Activated CD8-positive, alpha-beta memory T cell treated with anti-CD3 and anti-CD28 coated beads, Interleukin-2, amount 50 U/mL, for 4 hours (primary cell): Measurements from ENCODE around the gene FLT3.
"Not testable (repeated sequence)": the region's sequence is repeated elsewhere in the genome, so short reads cannot be mapped to it uniquely, and the experiment has no call there.

Experiments used
- DNase-seq: peaks from one replicate; pipeline ENCODE4 v3.0.0-alpha.2; 2020

Gene FLT3

DNA sequence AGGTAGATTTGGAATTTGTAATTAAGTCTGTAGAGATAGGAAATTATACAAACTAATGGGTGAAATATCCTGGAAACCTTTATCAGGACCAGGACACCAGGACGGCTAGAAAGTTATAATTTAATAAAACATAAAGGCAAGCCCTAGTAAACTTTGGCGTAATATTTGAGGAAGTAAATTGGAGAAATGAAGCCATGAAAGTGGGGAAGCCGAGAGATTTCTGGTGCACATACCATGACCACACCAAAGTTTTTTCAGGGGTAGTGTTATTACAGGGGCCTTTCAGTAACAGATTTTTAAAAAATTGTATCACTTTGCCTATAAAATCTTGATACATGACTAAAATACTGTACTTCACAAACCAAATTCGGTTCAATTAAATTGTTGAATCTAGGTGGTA, 57.2 kb downstream of the FLT3 start:
- DNase-seq: no peak

DNA sequence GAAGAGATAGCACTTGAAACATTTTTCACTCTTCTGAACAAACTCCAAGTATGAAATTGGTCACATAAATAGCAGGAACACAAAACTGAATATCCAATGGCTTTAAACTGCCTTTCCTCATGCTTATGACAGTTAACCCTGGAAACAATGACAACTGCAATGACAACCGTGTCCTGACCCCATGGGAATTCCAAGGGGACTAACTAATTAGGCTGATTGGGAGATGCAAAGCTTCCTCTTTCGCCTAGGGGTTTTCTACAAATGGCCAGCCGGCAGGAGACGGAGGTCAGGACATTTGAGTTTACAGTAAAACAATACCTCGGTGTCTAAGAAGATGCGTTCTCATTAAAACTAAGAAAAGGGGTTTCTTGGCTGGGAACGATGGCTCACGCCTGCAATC, 58.9 kb downstream of the FLT3 start:
- DNase-seq: no peak

GRCh38 chr13:28041031-28041461, 59.3 kb downstream of the FLT3 start:
- DNase-seq: no peak

GRCh38 chr13:28037399-28037798, 63.0 kb downstream of the FLT3 start:
- no peak for DNase-seq

DNA sequence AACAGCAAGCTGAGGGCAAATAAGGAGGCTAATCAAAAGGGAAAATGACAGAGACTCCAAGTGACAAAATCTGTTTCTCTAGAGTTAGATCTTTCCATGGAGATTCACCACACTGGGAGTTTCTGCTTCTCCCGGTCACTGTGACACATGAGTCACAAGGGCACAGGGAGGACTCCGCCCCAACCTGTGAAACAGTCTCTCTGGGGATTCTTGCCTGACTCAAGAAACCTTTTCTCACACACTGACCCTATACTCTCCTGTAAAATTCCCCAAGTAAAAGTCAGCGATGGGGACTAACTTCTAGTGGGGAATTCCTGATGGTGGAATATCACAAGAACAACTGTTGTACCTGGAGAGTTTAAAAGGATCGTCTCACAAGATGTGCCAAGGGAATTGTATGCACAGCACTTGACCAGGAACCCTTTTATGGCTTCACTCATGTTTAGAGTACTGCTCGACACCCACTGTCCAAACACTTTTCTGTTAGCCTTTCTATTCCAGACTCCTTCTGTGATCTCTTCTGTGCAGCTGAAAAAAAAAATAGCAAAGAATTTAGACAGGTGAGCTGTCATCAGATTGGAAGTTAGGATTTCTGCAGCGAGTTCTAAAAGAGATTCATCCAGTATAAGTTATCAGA, 65.1 kb downstream of the FLT3 start:
- no peak for DNase-seq

GRCh38 chr13:28033894-28034655, 66.3 kb downstream of the FLT3 start:
- DNase-seq: no peak

GRCh38 chr13:28032438-28032837, 67.9 kb downstream of the FLT3 start:
- not testable (repeated sequence) for DNase-seq

GRCh38 chr13:28031896-28032288, 68.5 kb downstream of the FLT3 start:
- DNase-seq: no peak

- DNase-seq: no peak
Measured at GRCh38 chr13:28031220-28031895, 69.0 kb downstream of the FLT3 start.

DNA sequence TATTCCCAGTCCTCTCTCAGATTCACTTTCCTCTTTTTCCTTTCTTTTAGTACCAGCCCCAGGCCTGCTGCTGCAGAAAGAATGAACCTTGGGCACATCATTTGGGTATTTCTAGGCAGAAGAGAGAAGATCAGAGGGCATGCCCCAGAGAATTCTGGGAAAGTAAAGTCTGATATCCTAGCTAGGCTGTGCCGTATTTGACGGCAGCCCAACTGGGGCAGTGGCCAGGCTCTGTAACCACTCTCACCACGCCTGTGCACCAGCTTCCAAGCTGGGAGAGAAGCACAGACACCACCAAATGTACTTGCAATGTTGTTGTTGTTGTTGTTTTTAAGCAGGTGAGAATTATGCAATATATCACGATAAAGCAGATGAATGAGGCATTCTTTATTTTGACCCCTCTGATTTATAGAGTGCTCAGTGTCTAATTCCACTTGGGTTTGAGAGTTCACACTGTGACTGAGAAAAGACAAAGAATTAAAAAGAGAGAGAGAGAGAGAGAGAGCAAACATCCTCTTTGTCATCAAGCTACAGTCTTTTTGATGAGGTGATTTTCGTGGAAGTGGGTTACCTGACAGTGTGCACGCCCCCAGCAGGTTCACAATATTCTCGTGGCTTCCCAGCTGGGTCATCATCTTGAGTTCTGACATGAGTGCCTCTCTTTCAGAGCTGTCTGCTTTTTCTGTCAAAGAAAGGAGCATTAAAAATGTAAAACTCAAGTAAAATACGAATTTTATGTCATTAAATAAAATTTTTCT, 72.6 kb downstream of the FLT3 start:
- DNase-seq: no peak

DNA sequence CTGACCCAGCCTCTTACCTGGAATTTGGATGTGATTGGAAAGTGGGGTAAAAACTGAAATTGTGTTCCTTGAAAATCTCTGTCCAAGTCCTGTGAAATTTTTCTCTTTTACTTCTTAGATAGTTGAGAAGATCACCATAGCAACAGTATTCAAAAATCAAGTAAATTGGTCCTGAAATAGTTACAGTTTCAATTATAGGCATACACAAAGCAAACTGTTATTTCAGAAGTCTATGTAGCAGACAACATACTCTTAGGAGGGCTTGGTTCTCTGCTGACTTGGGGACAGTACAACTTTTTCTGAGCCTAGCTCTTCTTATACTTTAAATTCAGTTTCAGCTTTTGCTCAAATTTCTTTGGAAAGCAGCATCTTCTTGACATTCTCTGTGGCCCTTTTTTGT, 73.3 kb downstream of the FLT3 start:
- DNase-seq: no peak

GRCh38 chr13:28026508-28026907, 73.9 kb downstream of the FLT3 start:
- DNase-seq: no peak

DNA sequence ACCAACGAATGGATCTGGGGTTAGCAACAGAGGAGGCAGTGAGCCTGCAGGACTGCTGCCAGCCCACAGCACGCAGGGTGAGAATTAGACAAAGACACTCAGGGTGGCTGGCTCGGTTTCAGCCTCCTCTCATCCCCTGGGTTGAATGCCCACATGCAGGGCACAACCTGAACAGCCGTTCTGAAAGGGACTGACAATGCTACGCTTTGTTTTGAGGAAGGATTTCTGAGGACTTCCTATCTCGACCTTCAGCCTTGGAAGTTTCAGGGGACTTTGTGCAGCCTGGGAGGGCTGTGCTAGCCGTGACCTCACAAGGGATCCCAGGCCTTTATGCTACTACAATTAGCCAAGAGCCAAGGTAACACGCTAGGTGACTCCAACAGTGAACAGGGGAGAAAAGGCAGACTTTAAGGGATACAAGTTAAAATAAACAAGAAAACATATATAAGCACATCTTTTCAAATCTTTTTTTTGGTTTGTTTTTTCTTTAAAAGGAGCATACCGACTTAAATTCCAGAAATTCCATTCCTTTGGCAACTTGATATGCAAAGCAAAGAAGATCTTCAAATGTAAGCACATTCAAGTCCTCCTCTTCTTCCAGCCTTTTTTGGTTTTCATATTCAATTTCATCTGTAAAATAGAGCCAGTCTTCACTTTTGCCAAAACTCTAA, 77.4 kb downstream of the FLT3 start:
- DNase-seq: no peak

DNA sequence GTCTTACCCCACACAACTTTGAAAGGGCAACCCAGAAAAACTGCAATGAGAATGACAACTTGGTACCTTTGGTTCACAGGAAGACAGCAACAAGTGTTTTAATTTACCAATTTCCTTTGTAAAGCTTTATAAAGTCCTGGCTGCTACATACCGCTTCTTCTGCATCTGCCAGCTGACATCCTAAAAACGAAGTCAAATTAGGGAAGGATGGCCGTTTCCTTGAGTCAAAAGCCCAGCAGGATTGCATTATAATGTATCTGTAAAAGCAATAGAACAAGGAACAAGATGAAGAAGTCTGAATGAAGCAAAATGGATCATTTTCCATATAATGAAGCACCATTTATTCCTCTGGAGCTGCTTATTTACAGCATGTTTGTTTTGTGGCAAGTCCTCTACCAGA, 86.1 kb downstream of the FLT3 start:
- no peak for DNase-seq

GRCh38 chr13:28013482-28013881, 86.9 kb downstream of the FLT3 start:
- no peak for DNase-seq

GRCh38 chr13:28012896-28013295, 87.5 kb downstream of the FLT3 start:
- no peak for DNase-seq

DNA sequence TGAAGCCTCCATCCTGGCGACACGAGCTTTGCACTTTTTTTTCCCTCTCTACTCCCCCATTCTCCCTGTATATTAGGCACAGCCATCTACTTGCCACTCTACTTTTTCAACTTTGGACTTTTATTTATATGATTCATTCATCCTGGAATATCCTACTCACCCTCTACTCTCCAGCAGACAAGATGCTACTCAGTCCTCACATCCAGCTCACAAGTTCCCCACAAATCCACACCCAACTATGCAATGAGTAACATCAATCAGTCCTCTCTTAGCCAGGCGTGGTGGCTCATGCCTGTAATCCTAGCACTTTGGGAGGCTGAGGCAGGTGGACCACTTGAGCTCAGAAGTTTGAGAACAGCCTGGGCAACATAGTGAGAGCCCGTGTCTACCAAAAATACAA, 88.0 kb downstream of the FLT3 start:
- DNase-seq: no peak

DNA sequence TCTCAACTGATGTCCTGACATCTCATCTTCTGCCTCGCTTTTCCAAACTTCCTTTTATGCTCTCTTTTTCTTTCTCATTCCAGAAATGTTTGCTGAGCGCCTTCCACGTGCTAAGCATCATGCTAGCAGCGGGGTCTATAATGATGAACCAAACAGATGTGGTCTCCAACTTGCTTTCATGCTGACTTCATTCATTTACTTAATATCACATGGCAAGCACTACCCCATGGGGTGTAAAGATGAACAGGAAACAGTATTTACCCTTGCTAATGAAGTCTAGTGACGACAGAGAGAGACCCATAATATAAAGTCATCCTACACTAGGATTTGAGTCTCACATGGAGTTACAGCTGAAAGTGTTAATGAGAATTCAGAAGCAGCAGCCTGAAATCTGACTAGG, 90.3 kb downstream of the FLT3 start:
- no peak for DNase-seq

DNA sequence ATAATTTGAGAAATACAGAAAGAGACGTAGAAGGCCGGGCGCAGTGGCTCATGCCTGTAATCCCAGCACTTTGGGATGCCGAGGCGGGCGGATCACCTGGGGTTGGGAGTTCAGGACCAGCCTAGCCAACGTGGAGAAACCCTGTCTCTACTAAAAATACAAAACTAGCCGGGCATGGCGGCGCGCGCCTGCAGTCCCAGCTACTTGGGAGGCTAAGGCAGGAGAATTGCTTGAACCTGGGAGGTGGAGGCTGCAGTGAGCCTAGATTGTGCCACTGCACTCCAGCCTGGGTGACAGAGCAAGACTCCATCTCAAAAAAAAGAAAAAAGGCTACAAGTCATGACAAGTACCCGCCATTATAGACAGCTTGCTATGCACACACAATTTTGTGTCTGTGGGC, 95.4 kb downstream of the FLT3 start:
- DNase-seq: not testable (repeated sequence)

GRCh38 chr13:28002886-28003698, 97.3 kb downstream of the FLT3 start:
- DNase-seq: no peak

- no peak for DNase-seq
Measured at GRCh38 chr13:28001837-28002473, 98.4 kb downstream of the FLT3 start.
